ENCODE data around the gene KCNJ12.
"Not testable (repeated sequence)": the region's sequence is repeated elsewhere in the genome, so short reads cannot be mapped to it uniquely, and the experiment has no call there.

Gene KCNJ12

DNA sequence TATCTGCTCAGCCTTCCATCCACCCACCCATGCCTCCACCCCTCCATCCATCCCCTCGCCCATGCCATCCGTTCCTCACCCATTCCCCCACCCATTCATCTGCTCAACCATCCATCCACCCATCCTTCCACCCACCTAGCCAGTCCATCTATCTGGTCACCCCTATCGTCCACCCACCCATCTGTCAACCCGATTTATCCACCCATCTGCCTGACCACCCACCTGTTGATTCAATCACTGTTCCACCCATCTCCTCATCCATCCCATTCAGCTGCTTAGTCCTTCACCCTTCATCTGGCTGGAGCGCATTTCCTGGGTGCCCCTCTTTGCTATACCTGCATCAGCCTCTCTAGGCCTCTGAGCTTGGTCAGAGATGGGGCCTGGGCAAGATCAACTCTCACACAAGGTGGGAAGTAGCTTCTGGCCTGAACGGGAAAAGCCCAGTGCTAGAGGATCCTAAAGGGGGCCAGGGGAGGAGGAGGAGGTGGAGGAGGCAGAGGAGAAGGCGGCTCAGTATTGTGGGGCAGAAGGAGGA is 32.7 kb downstream of the KCNJ12 start:
- DNase-seq, result not testable (repeated sequence)

DNA sequence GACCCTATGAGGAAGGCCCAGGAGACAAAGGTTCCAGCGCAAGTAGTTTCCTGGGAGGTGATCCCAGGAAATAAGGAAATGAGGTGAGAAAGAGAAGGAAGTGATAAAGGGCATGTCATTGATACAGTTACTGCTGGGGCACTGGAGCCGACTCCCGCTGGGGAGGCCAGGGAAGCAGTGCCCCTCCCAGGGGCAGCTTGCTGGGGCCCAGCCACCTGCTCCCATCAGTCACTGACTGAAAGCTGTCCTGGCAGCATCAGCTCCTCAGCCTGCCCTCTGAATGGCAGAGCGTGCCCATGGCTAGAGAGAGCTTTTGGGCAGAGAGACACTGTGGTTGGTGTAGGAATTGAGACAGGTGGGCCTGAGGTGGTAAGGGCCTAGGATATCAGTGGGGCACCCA is 33.2 kb downstream of the KCNJ12 start:
- DNase-seq, result not testable (repeated sequence)

DNA sequence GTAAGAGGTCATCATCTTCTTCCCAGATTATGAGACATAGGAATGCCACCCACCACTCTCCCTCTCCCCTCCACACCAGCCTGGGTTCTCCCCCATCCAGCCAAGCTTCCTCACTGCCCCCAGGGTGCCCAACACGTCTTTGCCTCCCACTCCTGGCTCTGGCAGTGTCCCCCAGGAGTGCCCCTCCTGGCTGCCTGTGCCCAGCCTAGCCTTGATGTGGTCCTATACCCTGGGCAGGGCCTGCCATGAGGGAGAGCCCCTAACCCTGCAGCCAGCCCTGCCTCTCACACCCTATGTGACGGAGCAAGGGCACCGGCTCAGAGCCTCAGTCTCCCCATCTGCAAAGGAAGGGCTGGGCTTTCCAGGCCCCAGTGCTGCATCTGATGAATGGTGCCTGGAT is 33.8 kb downstream of the KCNJ12 start:
- not testable (repeated sequence) for DNase-seq

DNA sequence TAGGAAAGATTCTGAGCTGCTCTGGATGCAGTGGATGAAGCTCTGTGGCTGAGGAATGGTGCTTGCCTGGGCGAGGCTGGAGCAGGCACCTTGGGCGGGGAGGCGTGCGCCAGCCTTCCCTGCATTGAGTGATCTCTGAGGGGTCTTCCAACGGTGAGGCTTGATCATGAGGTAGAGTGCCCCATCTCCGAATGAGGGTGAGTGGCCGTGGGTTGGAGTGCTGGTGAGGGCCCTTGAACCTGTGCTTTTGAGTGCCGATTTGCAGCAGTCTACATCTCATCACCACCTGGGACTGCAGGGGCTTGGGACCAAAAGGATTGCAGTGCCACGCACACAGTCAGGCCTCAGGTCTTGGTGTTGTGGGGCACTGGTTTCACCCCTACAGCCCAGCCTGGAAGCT is 34.2 kb downstream of the KCNJ12 start:
- not testable (repeated sequence) for DNase-seq

DNA sequence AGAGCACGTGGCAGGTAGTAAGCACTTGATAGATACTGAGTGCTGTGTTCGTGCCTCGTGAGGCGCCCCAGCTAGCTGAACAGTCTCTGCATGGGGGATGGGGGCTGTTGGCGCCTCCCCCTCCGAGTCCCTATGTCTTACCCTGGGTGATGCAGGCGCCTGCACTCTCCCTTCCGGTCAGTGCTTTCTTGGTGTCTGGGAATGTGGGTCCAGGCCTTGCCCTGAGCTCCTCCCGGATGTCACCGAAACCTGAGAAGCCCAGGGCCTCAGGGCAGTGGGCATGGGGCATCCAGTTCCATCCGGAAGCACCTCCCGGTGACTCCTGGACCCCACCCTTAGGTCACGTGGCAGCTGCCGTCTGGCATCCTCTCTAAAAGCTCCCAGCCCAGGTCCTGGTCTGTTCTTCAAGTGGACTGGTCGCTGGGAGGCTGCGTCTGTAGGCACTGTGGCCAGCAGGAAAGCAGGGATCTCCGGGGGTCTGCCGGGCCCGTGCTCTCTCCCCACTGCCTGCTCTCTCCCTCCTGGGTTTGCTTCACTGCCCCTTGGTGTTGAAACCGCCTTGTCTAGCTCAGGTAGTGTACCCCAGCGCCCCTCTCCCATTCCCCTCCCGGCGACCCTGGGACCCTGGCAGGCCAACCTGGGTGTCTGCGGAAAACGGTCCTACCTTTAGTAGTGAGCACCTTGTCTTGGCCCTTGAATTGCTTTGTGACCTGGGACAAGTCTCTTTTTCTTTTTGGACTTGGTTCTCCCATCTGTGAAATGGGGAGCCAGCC is 34.9 kb downstream of the KCNJ12 start:
- DNase-seq, result not testable (repeated sequence)

DNA sequence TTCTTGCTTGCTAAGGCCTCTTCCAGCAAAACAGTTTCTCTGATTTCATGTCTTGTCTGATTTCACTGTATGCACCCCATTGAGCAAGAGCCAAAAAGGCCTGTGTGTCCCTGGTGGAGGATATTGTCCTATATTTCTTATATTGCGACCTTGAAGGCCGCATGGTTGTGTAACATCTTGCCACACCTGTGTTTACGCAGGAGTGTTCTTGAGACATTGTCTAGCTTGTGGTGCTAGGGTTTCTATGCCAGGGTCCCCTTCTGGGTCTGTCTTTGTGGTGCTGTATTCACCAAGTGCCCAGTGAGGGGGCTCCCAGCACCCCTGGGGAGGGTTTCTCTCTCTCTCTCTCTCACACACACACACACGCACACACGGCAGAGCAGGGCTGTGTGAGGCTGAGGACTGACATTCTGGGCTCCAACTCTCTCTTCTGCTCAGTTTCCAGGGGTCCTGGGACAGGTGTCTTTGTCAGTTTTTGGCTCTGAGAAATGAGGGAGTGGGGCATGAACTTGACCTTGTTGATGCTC is 35.6 kb downstream of the KCNJ12 start:
- DNase-seq, result not testable (repeated sequence)

DNA sequence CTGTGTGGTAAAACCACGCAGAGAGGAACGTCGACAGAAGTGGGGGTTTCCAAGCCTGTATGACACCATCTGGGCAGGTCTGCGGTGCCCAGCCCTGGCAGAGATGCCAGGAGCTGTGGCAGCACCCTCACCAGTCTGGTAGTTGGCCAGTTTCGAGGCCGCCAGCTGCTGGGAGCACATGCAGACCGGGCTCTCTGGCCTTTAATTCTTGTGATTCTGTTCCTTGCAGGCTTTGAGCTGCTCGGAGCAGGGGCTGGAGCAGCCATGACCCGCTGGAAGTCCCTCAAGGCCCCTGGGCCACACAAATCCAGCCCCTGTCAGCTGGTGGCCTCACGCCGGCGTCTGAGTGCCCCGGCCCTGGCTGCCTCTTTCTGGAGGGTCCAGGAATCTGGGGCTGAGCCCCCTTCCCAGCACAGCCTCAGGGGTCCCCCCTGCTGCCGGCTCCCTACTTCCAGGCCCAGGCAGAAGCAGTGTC is 36.1 kb downstream of the KCNJ12 start:
- not testable (repeated sequence) for DNase-seq

DNA sequence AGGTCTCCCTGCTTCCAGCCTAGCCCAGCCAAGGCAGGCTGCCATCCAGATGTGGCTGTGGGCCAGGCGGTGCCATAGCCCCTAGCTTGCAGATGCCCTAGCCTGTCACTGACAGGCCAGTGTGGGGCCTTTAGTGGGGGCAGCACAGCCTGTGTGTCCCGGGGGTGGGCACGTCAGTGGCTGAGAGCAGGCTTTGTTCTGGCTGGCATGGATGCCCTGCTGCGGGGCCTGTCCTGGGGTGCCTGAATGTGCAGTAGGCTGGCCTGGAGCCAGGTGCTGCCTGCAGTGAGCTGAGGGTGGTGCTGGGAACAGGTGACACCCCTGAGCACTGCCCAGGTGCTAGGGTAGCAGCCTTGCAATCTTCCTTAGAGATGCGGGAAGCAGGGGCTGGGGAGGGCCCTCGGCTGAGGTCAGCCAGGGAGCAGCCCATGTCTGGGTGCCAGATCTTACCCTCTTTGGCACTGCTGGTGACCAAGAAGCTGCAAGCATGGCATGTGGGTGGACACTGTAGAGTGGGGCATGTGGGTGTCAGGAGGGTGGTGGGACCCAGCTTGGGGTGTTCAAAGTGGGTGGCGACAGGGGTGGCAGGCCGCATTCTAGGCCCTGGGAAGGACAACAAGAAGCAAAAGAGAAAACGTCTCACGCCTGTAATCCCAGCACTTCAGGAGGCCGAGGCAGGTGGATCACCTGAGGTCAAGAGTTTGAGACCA is 37.6 kb downstream of the KCNJ12 start:
- DNase-seq, result not testable (repeated sequence)

DNA sequence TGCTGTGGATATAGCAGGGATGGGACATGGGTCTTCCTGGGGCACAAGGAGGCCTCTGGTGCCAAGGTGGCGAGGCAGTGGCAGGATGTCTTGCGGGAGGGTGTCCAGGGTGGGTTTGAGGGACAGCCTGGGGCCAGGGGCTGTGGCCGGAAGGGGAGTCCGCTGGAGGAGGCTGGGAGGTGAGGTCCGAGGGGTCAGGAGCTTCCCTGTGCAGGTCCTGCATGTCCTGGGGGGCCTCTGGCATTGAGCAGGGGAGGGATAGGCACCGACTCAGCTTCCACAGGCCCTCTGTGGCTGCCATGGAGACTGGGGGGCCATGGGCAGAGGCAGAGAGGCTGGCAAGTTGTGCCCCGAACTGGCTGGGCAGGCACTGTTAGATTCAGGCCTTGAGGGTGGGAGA is 38.5 kb downstream of the KCNJ12 start:
- DNase-seq, result not testable (repeated sequence)

DNA sequence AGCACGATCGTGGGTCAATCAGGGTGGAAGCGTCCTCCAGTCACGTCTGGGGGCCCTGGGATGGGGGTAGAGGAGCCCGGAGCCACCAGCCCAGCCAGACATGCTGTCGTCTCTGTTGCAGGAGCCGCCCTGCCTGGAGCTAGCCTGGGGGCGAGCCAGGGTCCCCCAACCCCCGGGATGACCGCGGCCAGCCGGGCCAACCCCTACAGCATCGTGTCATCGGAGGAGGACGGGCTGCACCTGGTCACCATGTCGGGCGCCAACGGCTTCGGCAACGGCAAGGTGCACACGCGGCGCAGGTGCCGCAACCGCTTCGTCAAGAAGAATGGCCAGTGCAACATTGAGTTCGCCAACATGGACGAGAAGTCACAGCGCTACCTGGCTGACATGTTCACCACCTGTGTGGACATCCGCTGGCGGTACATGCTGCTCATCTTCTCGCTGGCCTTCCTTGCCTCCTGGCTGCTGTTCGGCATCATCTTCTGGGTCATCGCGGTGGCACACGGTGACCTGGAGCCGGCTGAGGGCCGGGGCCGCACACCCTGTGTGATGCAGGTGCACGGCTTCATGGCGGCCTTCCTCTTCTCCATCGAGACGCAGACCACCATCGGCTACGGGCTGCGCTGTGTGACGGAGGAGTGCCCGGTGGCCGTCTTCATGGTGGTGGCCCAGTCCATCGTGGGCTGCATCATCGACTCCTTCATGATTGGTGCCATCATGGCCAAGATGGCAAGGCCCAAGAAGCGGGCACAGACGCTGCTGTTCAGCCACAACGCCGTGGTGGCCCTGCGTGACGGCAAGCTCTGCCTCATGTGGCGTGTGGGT is 39.2 kb downstream of the KCNJ12 start:
- not testable (repeated sequence) for DNase-seq

DNA sequence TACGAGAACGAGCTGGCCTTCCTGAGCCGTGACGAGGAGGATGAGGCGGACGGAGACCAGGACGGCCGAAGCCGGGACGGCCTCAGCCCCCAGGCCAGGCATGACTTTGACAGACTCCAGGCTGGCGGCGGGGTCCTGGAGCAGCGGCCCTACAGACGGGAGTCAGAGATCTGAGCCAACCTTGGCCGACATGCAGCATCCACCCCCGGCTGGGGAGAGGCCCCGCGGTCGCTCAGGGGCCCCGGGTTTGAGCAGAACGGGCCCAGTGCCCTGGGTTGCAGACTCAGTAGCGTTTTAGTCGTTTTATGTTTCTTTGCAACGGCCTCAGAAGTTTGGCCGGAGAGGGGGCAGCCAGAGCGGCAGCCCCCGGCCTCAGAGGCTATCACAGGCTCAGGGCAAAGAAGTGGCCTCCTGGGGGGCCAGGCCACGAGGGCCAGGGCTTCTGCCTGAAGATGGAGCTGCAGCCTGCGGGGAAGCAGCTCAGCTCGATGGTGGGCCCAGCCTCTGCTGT is 40.4 kb downstream of the KCNJ12 start:
- not testable (repeated sequence) for DNase-seq

DNA sequence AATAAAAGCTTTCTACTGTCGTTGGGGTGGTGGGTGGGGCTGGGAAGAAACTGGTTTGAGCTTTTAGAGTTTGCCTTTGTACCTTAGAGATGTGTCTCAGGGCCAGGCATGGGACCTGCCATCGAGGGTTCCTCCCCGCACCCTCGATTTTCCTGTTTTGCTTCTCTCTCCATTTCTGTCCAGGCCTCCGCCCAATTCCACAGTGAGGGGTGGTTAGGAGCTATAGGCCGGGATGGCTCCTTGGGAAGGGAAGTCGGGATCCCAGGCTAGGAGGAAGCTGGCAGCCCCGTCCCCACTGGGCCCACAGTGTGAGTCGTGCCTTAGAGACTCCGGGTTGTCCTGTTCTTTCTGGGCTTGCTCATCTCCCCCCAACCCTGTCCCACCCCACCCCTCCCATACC is 41.2 kb downstream of the KCNJ12 start:
- not testable (repeated sequence) for DNase-seq

DNA sequence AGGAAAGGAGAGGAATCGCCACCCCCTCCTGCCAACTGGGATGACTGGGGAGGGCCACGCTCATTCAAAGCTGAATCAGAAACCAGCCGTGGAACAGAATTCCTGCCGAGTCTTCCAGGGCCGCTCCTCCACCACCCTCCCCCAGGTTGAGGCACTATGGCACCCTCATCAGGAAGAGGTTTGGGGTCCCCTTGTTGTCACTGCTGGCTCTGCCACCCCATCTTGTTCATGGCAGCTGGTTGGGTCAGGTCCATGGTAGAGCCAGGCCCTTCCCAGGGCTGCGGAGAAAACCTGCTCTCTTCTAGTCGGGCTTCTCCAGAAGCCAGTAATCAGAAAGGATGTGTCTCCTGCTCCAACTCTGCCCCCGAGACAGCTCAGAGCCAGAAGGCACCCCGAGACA is 41.8 kb downstream of the KCNJ12 start:
- DNase-seq, result no peak

DNA sequence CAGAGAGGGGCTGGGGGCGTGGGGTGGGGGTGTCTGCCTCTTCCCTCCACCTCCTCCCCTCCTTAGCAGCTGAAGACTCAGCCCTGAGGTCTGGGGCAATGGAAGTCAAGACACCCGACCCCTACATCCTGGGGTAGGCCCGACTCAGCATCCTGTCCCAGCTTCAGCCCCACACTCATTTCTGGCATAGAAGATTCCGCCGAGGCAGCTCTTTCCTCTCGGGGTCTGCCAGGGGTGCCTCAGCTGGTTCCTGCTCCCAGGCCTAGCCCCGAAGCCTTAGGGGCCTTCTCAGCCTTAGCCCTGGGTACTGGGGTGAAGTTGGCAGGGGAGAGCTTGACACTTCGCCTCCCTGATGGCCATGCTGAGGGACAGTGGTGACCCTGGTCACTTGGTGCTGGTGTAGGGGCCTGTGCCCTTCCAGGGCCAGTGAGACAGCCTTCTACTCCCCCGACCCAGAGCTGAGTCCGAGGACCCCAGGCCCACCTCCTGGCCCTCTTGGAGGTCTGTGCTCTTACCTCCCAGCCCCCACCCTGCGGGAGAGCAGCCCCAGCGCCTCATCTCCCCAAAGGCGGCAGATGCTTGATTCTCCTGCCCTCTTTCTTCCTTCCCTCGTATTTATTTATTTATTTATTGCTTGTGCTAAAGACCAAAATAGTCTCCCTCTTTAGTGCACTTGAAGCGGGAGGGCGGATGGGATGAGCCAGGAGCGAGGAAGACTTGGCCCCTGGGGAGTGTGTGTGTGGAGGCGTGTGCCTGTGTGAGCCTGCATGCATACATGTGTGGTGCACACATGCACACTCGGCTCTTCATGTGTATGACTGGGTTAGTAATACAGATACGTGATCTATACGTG is 42.5 kb downstream of the KCNJ12 start:
- no peak for DNase-seq

DNA sequence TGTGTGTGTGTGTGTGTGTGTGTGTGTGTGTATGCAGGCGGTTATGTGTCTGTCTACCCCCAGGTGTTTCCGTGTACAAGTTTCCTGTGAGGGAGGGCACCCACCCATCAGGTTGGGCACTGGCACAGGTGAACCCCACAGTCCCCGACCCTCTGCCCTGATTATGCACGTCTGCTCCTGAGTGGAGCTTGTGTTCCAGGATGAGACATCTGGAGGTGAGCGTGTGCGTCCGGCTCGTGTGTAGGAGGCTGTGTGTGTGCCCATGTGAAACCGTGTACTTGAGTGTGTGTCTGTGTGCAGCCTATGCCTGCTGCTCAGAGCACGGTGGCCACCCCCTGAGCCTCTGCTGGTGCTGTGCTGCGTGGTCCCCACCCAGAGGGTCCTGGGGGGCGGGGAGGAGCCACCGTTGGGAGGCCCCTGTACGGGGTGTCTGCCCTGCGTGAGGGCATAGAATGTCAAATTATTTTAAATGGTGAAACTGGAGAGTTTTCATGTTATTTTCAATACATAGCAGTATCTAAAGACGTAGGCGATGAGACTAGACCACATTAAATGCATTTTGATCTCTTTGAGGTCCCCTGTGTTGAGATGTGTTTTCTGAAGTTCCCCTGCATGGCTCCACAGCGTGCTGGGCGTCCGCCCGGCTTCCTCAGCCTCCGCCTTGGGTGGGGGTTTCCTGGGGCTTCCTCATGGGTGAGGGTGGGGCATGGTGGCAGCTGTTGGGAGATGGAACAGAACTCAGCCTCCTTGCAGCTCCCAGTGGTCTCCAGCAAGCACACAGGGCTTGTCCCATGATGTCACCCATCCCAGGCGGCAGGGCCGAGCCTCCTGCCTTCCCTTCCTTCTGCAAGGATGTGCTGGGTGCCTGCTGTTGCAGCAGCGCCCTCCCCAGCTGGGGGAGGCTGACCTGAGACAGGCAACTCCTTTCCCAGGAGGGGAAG is 43.4 kb downstream of the KCNJ12 start:
- DNase-seq, result no peak

DNA sequence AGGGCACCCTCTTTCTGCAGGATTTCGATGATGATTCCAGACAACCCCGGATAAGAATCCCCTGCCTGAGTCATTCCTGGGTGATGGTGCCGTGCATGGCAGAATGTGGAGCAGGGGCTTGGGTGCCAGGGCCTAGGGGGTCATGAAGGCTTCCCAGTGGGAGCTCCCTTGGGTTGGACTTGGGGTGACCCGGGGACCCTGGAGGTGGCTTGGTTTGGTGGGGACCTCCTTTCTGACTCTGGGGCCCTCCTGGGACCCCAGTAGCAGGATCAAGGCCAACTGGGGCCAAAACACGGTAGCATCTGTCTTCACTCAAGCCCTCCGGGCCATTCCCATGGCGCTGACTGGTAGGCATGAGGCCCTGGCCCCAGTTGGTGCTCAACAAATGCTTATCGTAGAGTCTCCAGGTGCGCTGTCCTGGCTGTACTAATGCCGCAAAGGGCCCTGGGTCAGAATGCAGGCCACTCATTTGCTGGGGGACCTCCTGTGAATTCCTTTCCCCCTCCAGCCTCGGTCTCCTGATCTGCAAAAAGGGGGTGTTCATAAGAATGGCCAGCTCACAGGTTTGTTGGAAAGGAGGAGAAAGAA is 44.4 kb downstream of the KCNJ12 start:
- not testable (repeated sequence) for DNase-seq

DNA sequence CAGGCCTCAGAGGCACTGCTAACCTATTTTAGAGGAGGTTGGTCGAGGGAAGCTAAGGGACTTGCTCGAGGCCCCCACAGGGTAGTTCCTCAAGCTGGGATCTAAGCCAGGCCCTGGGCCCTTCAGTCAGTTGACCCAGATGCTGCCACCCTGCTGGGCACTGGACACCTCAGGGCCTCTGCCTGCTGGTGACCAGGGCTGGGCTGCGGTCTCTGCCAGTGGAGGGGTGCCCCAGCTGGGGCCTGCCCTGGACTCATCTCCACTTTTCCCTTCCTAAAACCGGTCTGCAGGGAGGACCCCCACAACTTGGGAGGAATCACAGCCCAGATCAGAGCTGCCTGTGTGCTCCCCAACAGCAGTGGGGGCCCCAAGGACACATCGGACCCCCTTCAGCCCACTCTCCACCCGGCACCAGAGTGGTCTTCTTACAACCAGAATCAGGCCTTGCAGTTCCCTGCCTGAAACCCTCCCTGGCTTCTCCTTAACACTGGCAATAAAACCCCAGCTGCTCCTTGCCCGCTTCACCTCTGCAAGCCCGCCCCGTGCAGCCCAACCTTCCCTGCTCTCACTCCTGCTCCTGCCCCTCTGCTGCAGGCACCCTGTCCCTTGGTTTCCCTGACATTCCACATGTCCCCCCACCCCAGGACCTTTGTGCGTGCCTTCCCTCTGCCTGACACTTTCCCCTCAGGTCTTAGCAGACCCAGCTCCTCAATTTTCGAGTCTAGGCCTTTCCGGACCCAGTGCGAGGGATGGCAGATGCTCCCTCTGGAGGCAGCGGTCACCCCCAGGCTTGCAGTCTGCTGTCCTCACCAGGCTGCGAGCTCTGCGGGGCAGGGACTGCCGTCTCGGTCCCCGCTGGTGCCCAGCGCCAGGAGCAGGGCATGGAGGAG is 45.5 kb downstream of the KCNJ12 start:
- DNase-seq, result not testable (repeated sequence)

DNA sequence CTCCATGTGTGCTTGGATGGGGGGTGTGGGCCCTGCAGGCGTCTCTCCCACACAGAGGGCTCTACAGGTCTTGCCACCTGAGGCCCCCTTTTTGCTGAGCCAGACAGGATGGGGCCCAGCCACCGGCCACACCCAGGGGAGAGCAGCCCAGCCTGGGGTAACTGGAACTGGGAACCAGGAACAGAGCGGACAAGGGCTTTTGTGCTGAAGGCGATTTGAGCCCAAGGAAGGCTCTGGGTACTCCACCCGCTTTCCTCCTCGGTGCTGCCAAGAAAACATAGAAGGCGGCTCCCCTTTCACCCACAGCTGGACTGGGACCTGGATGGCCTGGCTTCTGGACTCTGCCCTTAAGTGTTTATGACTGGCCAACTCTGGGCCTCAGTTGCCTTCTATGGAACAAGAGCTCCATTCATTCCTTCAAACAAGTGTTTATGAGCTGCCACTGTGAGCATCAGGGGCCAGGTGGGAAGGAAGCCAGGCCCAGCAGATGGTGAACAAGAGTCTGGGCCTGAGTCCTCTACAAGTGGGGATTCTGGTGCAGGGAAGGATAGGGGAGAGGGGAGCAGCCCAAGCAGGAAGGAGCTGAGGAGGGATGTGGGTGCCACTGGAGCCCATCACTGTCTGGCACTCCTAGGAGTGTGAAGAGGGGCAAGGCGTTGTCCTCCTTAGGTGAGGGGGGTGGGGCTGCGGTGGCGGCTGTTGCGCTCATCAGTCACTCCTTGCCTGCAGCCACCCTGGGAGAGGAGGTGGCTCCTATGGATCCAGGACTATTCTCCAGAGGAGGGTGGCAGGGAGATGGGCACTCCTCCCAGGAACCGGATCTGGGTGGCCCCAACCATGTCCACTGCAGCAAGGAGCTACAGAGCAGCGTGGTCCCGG is 46.4 kb downstream of the KCNJ12 start:
- not testable (repeated sequence) for DNase-seq
